Fibroblast of pulmonary artery (primary cell): ENCODE data around the gene C19orf18.

Source experiments
- DNase-seq: peaks from one replicate; pipeline ENCODE4 v3.0.0-alpha.2; 2010; ENCODE audit warnings: low read depth
- H3K4me3 ChIP-seq: replicated peaks from 2 replicates; pipeline ENCODE4 v1.5.1; 2011; ENCODE audit warnings: low read depth, mild to moderate bottlenecking, control low read depth, low read length, moderate library complexity
- TF ChIP-seq, protein P1 (sequence below): IDR thresholded peaks from 2 replicates; pipeline ENCODE4 v1.5.1; 2011; ENCODE audit warnings: mild to moderate bottlenecking, control low read depth, low read length, inconsistent platforms; ENCODE audit errors: missing control alignments

C19orf18 gene

DNA sequence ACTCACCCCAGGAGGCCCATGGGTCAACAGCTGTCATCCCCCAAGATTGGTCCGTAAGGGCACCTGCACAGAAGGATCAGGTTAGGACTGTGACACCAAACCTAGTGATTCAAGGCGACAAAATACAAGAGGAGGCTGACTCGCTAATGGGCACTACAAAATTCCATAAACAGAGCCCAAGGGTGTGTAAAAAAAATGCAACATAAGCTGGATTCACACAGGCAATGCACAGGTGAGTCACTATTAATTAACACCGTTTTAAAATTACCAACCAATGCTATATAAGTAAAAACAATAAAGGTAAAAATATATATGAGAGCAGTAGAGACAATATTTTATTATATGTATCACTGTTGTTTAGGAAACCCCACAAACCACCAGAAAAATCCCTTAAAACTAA lies 26.3 kb upstream of the C19orf18 start:
- TF ChIP-seq, protein P1, sequence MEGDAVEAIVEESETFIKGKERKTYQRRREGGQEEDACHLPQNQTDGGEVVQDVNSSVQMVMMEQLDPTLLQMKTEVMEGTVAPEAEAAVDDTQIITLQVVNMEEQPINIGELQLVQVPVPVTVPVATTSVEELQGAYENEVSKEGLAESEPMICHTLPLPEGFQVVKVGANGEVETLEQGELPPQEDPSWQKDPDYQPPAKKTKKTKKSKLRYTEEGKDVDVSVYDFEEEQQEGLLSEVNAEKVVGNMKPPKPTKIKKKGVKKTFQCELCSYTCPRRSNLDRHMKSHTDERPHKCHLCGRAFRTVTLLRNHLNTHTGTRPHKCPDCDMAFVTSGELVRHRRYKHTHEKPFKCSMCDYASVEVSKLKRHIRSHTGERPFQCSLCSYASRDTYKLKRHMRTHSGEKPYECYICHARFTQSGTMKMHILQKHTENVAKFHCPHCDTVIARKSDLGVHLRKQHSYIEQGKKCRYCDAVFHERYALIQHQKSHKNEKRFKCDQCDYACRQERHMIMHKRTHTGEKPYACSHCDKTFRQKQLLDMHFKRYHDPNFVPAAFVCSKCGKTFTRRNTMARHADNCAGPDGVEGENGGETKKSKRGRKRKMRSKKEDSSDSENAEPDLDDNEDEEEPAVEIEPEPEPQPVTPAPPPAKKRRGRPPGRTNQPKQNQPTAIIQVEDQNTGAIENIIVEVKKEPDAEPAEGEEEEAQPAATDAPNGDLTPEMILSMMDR: no peak
- no peak overlapping the region for H3K4me3 ChIP-seq

DNA sequence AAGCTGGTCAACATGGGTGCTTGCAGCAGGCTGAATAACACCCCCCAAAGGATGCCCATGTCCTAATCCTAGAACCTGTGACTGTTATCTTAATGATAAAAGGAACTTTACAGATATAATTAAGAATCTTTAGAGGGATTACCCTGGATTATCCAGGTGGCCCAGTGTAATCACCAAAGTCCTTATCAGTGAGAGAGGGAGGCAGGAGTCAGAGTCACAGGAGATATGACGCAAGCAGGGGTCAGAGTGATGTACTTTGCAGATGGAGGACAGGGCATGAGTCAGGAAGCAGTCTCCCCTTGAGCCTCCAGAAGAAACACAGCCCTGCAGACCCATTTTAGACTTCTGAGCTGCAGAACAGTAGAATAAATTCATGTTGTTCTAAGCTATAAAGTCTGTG lies 18.5 kb upstream of the C19orf18 start:
- TF ChIP-seq, protein P1: no peak
- no peak overlapping the region for H3K4me3 ChIP-seq

More for the DNA sequence above, 26.3 kb upstream of the C19orf18 start:
- no peak for DNase-seq

DNA sequence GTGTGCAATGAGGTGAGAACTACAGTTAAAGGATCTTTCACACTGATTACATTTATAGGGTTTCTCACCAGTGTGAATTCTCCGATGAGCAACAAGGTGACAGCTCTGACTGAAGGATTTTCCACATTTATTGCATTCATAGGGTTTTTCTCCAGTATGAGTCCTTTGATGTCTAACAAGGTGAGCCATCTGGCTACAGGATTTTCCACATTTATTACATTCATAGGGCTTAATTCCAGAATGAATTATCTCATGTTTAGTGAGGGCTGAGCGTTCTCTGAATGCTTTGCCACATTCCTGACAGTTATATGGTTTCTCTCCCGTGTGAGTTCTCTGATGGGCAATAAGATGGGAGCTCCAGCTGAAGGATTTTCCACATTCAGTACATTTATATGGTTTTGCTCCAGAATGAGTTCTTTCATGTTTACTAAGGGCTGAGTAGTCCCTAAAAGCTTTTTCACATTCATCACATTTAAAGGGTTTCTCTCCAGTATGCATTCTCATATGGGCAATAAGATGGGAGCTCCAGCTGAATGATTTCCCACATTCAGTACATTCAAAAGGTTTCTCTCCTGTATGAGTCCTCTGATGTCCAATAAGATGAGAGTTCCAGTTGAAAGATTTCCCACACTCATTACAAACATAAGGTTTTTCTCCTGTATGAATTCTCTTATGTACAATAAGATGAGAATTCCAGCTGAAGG lies 4.4 kb upstream of the C19orf18 start:
- TF ChIP-seq, protein P1: no peak
- DNase-seq: peak; percentile 11
- no peak overlapping the region for H3K4me3 ChIP-seq

More for the DNA sequence above, 18.5 kb upstream of the C19orf18 start:
- no peak for DNase-seq

DNA sequence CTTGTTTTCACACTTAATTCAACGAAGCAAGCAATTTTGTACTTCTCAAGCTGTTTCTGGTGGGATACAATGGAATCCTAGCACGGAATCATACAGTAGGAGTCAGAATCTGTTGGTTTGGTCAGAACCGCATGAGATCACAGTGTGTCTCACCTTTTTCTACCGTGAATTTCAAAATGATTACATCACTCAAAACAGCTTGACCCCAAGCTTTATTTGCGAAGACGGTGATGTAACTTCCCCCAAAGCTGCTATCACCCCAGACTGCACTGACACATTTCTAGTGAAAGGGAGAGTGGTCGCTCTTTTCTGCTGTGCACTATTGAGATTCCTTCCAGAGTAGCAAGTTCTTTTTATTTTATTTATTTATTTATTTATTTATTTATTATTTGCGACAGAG lies 9.6 kb downstream of the C19orf18 start:
- DNase-seq: no peak
- H3K4me3 ChIP-seq: no peak overlapping the region
- TF ChIP-seq, protein P1: no peak

DNA sequence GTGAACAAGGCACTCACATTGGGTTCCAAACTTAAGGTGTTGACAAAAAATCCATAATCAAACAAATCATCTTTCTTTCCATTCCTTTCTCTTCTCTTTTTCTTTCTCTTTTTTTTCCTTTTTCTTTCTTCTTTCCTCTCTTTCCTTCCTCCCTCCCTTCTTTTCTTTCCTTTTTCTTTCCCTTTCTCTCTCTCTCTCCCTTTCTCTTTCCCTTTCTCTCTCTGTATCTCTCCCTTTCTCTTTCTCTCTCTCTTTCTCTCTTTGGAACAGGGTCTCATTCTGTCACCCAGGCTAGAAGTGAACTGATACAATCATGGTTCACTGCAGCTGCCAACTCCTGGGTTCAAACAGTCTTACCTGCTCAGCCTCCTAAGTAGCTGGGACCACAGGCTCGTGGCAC lies 12.5 kb downstream of the C19orf18 start:
- no peak overlapping the region for H3K4me3 ChIP-seq
- DNase-seq: no peak
- TF ChIP-seq, protein P1: no peak

DNA sequence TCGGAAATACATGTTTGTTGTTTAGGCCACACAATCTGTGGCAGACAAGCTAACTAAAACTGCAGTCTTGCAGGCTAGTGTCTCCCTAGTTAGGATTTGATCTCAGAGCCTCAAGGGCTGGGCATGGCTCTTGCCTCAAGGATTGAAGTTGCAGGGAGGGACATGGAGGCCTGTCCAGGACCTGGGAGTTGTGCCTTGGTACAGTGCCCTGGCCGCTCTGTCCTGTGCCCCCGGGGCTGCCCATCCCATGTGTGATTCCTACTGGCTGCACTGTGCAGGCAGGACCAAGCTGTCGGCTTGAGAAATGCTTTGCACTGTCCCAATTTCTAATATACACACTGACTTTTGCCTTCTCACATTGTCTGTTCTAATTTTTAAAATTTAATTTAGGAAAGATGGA lies 19.3 kb downstream of the C19orf18 start:
- H3K4me3 ChIP-seq: no peak overlapping the region
- TF ChIP-seq, protein P1: no peak
- no peak for DNase-seq

DNA sequence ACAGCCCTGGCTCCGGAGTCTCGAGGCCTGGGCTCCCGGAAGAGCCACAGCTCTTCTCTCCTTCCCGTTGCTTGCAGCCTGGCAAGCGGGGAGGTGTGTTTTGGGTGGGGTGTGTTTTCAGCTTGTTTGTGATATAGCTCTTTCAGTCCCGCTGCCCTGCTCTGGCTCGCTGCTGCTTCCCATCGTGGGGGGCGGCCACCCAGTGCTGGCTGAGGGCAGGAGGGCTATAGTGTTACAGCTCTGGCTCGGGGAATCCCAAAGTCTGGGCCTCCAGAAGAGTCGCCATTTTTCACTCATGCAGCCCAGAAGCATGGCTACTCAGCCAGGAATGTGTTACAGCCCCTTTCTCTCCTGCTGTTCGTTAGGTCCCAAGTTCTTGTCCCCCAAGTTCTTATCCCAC lies 24.6 kb downstream of the C19orf18 start:
- H3K4me3 ChIP-seq: no peak overlapping the region
- DNase-seq: no peak
- TF ChIP-seq, protein P1: no peak
